ENCODE results near the gene BRCA2.

The BRCA2 gene

DNA sequence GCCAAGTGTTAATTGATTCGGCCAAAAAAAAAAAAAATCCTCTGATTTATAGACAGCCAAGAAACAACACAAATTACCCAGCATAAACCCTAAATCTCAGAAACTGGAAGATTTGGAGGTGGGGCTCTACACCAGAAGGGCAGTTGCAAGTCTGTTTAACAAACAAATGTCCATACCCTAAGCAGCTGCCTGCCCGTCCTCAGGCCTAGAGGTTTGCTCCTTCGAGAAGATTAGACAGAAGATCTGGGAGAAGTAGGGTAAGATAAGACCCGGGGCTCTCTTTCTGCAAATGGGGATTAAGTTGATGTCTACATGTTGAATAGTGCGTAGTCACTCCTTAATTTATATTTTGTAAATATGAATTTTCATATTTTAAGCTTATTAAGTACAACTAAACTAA is 116.1 kb downstream of the BRCA2 start:
- Mint-ChIP-seq H3K27me3 (no peaks in the 10 kb centered on the region), H3K9me3 (no peaks in the 10 kb centered on the region), H3K27ac (no peak overlapping the region), H3K36me3 (ENCODE audit: insufficient read depth) (peaks cover 22% of the 10 kb centered on the region), H3K4me1 (ENCODE audit: low read depth in 2 of 2) (peaks cover 14 to 20% of the 10 kb centered on the region in 2 donors), H3K4me3 (no peak overlapping the region)
- ATAC-seq (replicated peaks), result no peak
- no peak for DNase-seq

GRCh38 chr13:32432856-32433255 is 117.5 kb downstream of the BRCA2 start:
- H3K4me3 Mint-ChIP-seq, result no peak overlapping the region

GRCh38 chr13:32438871-32439270 is 123.6 kb downstream of the BRCA2 start:
- Mint-ChIP-seq H3K4me3 (no peak overlapping the region), H3K27ac (no peak overlapping the region), H3K9me3 (no peaks in the 10 kb centered on the region), H3K27me3 (no peaks in the 10 kb centered on the region), H3K36me3 (ENCODE audit: insufficient read depth) (peaks cover 4% of the 10 kb centered on the region), H3K4me1 (ENCODE audit: low read depth in 2 of 2) (peaks cover 0 to 3% of the 10 kb centered on the region in 2 donors)
- ATAC-seq (replicated peaks), result no peak
- no peak for DNase-seq

More at GRCh38 chr13:32432856-32433255, 117.5 kb downstream of the BRCA2 start:
- H3K36me3 Mint-ChIP-seq (ENCODE audit: insufficient read depth), result peaks cover 16% of the 10 kb centered on the region
- DNase-seq (no peak), ATAC-seq (replicated peaks) (no peak)
- H3K9me3 Mint-ChIP-seq, result no peaks in the 10 kb centered on the region
- H3K27ac Mint-ChIP-seq, result no peak overlapping the region
- peaks cover 9 to 15% of the 10 kb centered on the region in 2 donors for H3K4me1 Mint-ChIP-seq (ENCODE audit: low read depth in 2 of 2)
- no peaks in the 10 kb centered on the region for H3K27me3 Mint-ChIP-seq

GRCh38 chr13:32443111-32443510 is 127.8 kb downstream of the BRCA2 start:
- H3K27ac Mint-ChIP-seq, result peak overlapping the region in 1 of 2 donors; percentile 14
- ATAC-seq (replicated peaks), result peak; percentile 81

DNA sequence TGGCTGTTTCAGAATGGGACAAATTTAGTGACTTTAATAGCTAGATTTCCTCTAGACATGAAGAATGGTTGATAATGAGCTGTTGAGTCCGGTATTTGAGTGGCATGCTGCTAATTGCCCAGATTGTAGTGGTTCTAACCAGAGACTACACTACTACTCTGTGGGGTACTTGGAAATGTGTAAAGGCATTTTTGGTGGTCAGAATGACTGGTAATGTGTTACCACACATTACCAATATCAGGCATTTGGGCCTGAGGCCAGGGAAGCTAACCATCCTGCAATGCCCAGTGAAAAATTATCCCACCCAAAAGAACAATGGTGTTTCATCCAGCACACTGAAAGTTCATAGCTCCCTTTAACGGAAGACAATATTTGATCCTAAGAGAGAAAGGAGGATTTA is 130.2 kb downstream of the BRCA2 start:
- Mint-ChIP-seq H3K9me3 (no peaks in the 10 kb centered on the region), H3K4me1 (ENCODE audit: low read depth in 2 of 2) (peaks cover 0 to 3% of the 10 kb centered on the region in 2 donors), H3K4me3 (no peak overlapping the region), H3K27me3 (no peaks in the 10 kb centered on the region), H3K36me3 (ENCODE audit: insufficient read depth) (no peaks in the 10 kb centered on the region), H3K27ac (no peak overlapping the region)
- no peak for DNase-seq
- no peak for ATAC-seq (replicated peaks)

More at GRCh38 chr13:32443111-32443510, 127.8 kb downstream of the BRCA2 start:
- Mint-ChIP-seq H3K9me3 (no peaks in the 10 kb centered on the region), H3K36me3 (ENCODE audit: insufficient read depth) (no peaks in the 10 kb centered on the region), H3K27me3 (no peaks in the 10 kb centered on the region), H3K4me3 (no peak overlapping the region), H3K4me1 (ENCODE audit: low read depth in 2 of 2) (peaks cover 0 to 3% of the 10 kb centered on the region in 2 donors)
- DNase-seq, result peak; percentile 18 to 36 (median 22)

GRCh38 chr13:32446220-32446619 is 130.9 kb downstream of the BRCA2 start:
- H3K9me3 Mint-ChIP-seq, result no peaks in the 10 kb centered on the region
- no peak overlapping the region for H3K4me3 Mint-ChIP-seq
- H3K27me3 Mint-ChIP-seq, result no peaks in the 10 kb centered on the region
- no peaks in the 10 kb centered on the region for H3K36me3 Mint-ChIP-seq (ENCODE audit: insufficient read depth)
- H3K4me1 Mint-ChIP-seq (ENCODE audit: low read depth in 2 of 2), result peaks cover 0 to 3% of the 10 kb centered on the region in 2 donors
- ATAC-seq (replicated peaks) (no peak), DNase-seq (no peak)
- H3K27ac Mint-ChIP-seq, result no peak overlapping the region

DNA sequence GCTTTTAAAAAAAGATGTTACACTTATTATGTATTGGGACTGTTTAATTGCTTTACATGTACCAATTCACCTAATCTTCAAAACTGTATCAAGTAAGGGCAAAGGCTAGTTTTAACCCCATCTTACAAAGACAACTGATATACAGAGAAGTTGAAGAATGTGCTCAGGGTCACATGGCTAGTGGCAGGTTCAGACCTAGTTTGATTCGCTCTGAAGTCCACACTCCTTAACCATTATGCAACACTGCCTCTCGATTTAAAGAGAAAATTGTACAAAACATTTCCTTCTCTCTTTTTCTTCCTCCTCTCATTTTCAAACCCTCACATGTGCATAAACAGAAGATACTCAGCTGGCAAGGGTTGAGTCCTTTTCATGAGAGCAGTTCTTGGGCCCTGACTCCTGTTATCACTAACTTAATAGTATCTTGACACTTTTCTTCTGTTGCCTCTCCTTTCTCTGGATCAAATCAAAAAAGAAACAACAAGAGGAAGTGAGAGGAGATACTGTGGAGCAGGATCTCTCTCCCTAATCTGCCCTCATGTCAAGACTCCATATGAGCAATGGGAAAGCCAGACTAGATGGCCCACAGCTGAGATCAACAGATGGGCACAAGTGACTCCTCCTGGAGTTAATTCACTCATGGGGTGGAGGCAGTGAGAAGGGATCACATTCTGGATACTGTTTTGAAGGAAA is 131.6 kb downstream of the BRCA2 start:
- H3K27me3 Mint-ChIP-seq, result no peaks in the 10 kb centered on the region
- H3K4me3 Mint-ChIP-seq, result no peak overlapping the region
- H3K27ac Mint-ChIP-seq, result peak overlapping the region in 1 of 2 donors; percentile 16
- DNase-seq (no peak), ATAC-seq (replicated peaks) (no peak)
- H3K4me1 Mint-ChIP-seq (ENCODE audit: low read depth in 2 of 2), result peaks cover 0 to 3% of the 10 kb centered on the region in 2 donors
- H3K9me3 Mint-ChIP-seq, result no peaks in the 10 kb centered on the region
- peaks cover under 1% of the 10 kb centered on the region for H3K36me3 Mint-ChIP-seq (ENCODE audit: insufficient read depth)

GRCh38 chr13:32447894-32448623 is 132.8 kb downstream of the BRCA2 start:
- peaks cover 0 to under 1% of the 10 kb centered on the region in 2 donors for H3K4me1 Mint-ChIP-seq (ENCODE audit: low read depth in 2 of 2)
- H3K36me3 Mint-ChIP-seq (ENCODE audit: insufficient read depth), result peaks cover 5% of the 10 kb centered on the region
- H3K9me3 Mint-ChIP-seq, result no peaks in the 10 kb centered on the region
- no peaks in the 10 kb centered on the region for H3K27me3 Mint-ChIP-seq
- DNase-seq, result no peak
- no peak overlapping the region for H3K4me3 Mint-ChIP-seq
- peak overlapping the region in 1 of 2 donors; percentile 13 for H3K27ac Mint-ChIP-seq
- no peak for ATAC-seq (replicated peaks)

DNA sequence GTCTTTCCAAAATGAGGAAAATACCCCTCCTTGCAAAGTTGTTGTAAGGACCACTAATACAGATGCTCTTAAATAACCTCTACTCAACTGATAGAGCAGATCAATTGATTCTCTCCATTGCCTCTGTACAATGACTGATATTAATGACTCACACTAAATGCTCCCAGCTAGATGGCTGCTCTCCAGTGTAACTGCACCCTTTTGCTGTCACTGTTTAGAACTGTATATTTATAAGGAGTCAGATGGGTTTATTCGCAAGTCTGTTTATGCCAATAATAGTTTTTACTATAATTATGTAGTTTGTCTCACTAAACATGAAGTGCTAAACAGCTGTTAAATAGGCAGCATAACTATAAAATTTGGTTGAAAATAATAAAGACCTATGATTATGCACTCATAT is 133.7 kb downstream of the BRCA2 start:
- DNase-seq (no peak), ATAC-seq (replicated peaks) (no peak)
- Mint-ChIP-seq H3K4me1 (ENCODE audit: low read depth in 2 of 2) (no peaks in the 10 kb centered on the region), H3K36me3 (ENCODE audit: insufficient read depth) (peaks cover 5% of the 10 kb centered on the region), H3K27me3 (no peaks in the 10 kb centered on the region), H3K27ac (no peak overlapping the region), H3K4me3 (no peak overlapping the region), H3K9me3 (no peaks in the 10 kb centered on the region)

Measured in effector memory CD8-positive, alpha-beta T cell (primary cell).